ENCODE data around the gene RASSF1. TPM values are rescaled to one million over a fixed set of nuclear protein-coding genes. Genes with fewer than 3 reads are reported as not detected.

RASSF1 gene
- total RNA-seq, 4 donors from 2014 or later: 33.9 to 63.3 (median 39.7) TPM

DNA sequence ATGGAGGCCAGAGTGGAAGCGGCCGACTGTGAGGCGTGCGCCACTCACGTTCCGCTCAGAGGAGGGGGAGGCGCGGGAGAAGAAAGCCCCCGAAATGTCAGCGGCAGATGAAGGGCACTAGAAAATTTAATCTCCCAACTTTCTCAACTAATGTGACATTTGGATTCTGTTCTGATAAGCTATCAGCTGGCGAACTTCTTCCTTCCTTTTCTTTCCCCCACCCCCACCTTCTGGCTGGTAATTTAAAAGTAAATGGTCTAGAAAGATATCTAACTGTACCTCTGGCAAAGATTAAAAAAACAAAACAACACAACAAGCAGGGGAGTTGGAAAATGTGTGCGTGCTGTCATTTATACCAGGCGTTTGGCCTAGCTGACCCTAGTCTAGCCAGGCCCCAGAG, 45.1 kb upstream of the RASSF1 start:
- no peak overlapping the region for H3K27ac ChIP-seq
- WGBS: 83% methylated on average over 13 of the region's 13 CpGs
- no peaks in the 10 kb centered on the region for H3K36me3 ChIP-seq
- H3K27me3 ChIP-seq: no peaks in the 10 kb centered on the region
- no peak for DNase-seq (ENCODE audit: low spot score in 2 of 2)
- H3K9me3 ChIP-seq: no peaks in the 10 kb centered on the region
- H3K4me1 ChIP-seq: peaks cover 29% of the 10 kb centered on the region
- no peak overlapping the region for H3K4me3 ChIP-seq
- TF ChIP-seq POLR2AphosphoS5 (IDR thresholded peaks at IDR 0.05) (no peak), EP300 (IDR thresholded peaks at IDR 0.05) (no peak), POLR2A (IDR thresholded peaks at IDR 0.05) (no peak)
- TF ChIP-seq, protein P1, sequence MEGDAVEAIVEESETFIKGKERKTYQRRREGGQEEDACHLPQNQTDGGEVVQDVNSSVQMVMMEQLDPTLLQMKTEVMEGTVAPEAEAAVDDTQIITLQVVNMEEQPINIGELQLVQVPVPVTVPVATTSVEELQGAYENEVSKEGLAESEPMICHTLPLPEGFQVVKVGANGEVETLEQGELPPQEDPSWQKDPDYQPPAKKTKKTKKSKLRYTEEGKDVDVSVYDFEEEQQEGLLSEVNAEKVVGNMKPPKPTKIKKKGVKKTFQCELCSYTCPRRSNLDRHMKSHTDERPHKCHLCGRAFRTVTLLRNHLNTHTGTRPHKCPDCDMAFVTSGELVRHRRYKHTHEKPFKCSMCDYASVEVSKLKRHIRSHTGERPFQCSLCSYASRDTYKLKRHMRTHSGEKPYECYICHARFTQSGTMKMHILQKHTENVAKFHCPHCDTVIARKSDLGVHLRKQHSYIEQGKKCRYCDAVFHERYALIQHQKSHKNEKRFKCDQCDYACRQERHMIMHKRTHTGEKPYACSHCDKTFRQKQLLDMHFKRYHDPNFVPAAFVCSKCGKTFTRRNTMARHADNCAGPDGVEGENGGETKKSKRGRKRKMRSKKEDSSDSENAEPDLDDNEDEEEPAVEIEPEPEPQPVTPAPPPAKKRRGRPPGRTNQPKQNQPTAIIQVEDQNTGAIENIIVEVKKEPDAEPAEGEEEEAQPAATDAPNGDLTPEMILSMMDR (IDR thresholded peaks at IDR 0.05): no peak

DNA sequence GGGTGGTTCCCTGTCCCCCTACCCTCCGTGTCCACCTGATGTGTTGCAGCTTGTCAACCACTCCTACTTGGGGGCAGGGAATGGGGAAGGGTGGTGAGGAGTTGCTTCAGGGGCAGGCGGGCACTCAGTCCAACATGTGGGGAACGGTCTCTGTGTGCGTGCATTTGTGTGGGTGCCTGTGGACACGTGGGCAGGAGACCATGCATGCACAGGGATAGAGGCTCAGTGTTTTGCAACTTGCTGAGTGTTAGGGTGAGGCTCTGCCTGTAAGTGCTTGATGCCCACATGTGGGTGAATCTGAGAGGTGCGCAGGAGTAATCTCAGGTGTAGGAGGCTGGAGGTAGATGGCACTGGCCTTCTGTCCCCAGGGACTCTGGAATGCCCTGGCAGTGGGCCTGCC, 43.1 kb upstream of the RASSF1 start:
- Histone ChIP-seq H3K36me3 (no peaks in the 10 kb centered on the region), H3K9me3 (no peaks in the 10 kb centered on the region), H3K27me3 (no peaks in the 10 kb centered on the region), H3K4me1 (peaks cover 25% of the 10 kb centered on the region), H3K27ac (no peak overlapping the region), H3K4me3 (no peak overlapping the region)
- WGBS: 95% methylated on average over 4 of the region's 6 CpGs
- no peak for DNase-seq (ENCODE audit: low spot score in 2 of 2)
- TF ChIP-seq POLR2AphosphoS5 (IDR thresholded peaks at IDR 0.05) (no peak), EP300 (IDR thresholded peaks at IDR 0.05) (no peak), POLR2A (IDR thresholded peaks at IDR 0.05) (no peak)
- TF ChIP-seq, protein P1 (IDR thresholded peaks at IDR 0.05): no peak

DNA sequence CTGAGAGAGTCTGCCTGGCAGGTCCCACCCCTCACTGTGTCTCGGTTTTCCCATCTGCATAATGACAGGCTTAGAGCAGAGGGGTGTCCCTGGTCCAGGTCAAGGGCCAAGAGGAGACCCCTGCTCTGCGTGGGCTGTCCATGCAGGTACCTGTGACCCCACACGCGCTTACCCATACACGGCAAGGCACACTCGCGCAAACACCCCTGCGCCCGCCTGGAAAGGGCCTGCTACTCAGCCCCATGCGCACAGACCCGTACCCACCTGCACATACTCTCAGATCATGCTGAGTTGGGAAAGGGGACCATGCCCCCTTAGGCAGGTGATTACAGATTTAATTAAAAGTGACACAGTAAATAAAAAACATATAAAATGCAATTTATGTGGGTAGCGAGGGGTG, 42.1 kb upstream of the RASSF1 start:
- no peak for TF ChIP-seq POLR2AphosphoS5 (IDR thresholded peaks at IDR 0.05)
- TF ChIP-seq POLR2A (IDR thresholded peaks at IDR 0.05): no peak
- TF ChIP-seq, protein P1 (IDR thresholded peaks at IDR 0.05): no peak
- no peak for TF ChIP-seq EP300 (IDR thresholded peaks at IDR 0.05)
- Histone ChIP-seq H3K4me3 (no peak overlapping the region), H3K27me3 (no peaks in the 10 kb centered on the region), H3K36me3 (no peaks in the 10 kb centered on the region), H3K4me1 (peaks cover 16% of the 10 kb centered on the region), H3K9me3 (no peaks in the 10 kb centered on the region), H3K27ac (no peak overlapping the region)
- 93% methylated on average over 12 of the region's 12 CpGs for WGBS
- DNase-seq (ENCODE audit: low spot score in 2 of 2): no peak

DNA sequence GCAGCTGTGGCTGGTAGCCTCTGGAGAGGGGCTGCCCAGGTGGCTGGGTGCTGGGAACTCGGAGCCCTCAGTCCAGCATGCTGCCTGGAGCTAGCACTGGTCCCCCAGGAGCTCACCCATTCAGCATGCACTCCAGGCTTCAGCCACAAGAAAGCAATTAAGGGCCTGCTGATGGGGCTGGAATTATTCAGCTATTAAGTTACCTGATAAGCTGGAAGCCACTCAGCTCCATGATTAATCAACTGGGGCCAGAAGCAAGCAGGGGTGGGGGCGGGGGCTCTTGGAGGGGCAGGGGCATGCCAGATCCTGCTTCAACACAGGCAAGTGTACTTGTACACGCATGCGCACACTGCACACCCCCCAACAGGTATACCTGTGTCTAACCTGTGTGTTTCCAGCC, 40.7 kb upstream of the RASSF1 start:
- TF ChIP-seq, protein P1 (IDR thresholded peaks at IDR 0.05): no peak
- TF ChIP-seq POLR2AphosphoS5 (IDR thresholded peaks at IDR 0.05): no peak
- TF ChIP-seq EP300 (IDR thresholded peaks at IDR 0.05): no peak
- TF ChIP-seq POLR2A (IDR thresholded peaks at IDR 0.05): no peak
- H3K4me3 ChIP-seq: no peak overlapping the region
- no peaks in the 10 kb centered on the region for H3K27me3 ChIP-seq
- peaks cover 10% of the 10 kb centered on the region for H3K4me1 ChIP-seq
- H3K27ac ChIP-seq: no peak overlapping the region
- no peaks in the 10 kb centered on the region for H3K9me3 ChIP-seq
- H3K36me3 ChIP-seq: no peaks in the 10 kb centered on the region
- no peak for DNase-seq (ENCODE audit: low spot score in 2 of 2)
- WGBS: 52% methylated on average over 3 of the region's 4 CpGs

DNA sequence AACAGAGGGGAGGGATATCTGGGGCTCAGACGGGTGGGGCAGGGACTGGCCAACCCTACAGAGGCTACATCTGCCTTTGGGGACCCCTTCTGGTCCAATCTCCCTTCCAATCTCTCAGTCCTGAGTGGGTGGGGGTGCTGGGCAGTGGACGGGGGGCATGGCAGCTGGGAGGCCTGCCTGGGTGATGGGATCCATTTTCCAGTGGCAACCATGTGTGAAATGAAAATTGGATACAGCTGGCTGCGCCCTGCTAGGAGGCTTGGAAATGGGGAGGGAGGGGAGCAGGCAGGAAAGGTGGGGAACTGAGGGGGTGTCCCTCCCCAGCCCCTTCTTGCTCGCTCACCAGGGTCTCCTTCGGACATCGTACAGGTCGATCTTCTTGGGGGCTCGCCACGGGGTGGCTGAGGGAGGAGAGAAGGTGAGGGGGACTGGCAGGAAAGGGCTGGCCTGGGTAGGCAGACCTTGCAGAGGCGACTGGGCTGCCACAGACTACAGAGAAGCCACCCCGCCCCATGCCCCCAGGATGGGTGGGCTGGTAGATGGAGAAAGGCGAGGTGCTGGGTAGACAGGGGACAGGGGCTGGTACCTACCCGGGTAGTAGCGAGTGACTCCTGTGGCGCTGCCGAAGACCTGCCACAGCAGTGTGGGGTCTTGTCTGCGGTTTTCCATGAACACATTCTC, 39.9 kb upstream of the RASSF1 start:
- TF ChIP-seq, protein P1 (IDR thresholded peaks at IDR 0.05): no peak

More for the DNA sequence above, 39.9 kb upstream of the RASSF1 start:
- Histone ChIP-seq H3K4me1 (peaks cover 10% of the 10 kb centered on the region), H3K9me3 (no peaks in the 10 kb centered on the region), H3K27me3 (no peaks in the 10 kb centered on the region), H3K4me3 (no peak overlapping the region), H3K27ac (no peak overlapping the region), H3K36me3 (no peaks in the 10 kb centered on the region)
- DNase-seq (ENCODE audit: low spot score in 2 of 2): no peak
- WGBS: 85% methylated on average over 17 of the region's 17 CpGs

Data from suprapubic skin (tissue), 4 donors.